ENCODE results near the gene P2RY8.
"Not testable (repeated sequence)": the region's sequence is repeated elsewhere in the genome, so short reads cannot be mapped to it uniquely, and the experiment has no call there.

The P2RY8 gene

GRCh38 chrX:1440506-1440905 lies 96.5 kb downstream of the P2RY8 start:
- DNase-seq: no peak

- DNase-seq: no peak
These were observed 101.6 kb downstream of the P2RY8 start for GRCh38 chrX:1435241-1435895.

- no peak for DNase-seq
These were observed 102.1 kb downstream of the P2RY8 start for GRCh38 chrX:1434871-1435240.

GRCh38 chrX:1433646-1434357 lies 103.2 kb downstream of the P2RY8 start:
- DNase-seq: no peak

GRCh38 chrX:1430451-1430850 lies 106.5 kb downstream of the P2RY8 start:
- DNase-seq: no peak

- no peak for DNase-seq
These were observed 109.2 kb downstream of the P2RY8 start for GRCh38 chrX:1427756-1428155.

- not testable (repeated sequence) for DNase-seq
These were observed 110.7 kb downstream of the P2RY8 start for GRCh38 chrX:1426321-1426720.

- DNase-seq: no peak
These were observed 111.6 kb downstream of the P2RY8 start for GRCh38 chrX:1425381-1425780.

GRCh38 chrX:1424147-1424851 lies 112.7 kb downstream of the P2RY8 start:
- no peak for DNase-seq

- DNase-seq: no peak
These were observed 113.8 kb downstream of the P2RY8 start for GRCh38 chrX:1423215-1423614.

GRCh38 chrX:1422135-1422465 lies 114.9 kb downstream of the P2RY8 start:
- no peak for DNase-seq

GRCh38 chrX:1421433-1422134 lies 115.4 kb downstream of the P2RY8 start:
- DNase-seq: no peak

- no peak for DNase-seq
These were observed 116.6 kb downstream of the P2RY8 start for GRCh38 chrX:1420371-1420770.

GRCh38 chrX:1419545-1420355 lies 117.2 kb downstream of the P2RY8 start:
- DNase-seq: no peak

- DNase-seq: no peak
These were observed 118.0 kb downstream of the P2RY8 start for GRCh38 chrX:1418901-1419544.

- no peak for DNase-seq
These were observed 118.8 kb downstream of the P2RY8 start for GRCh38 chrX:1417921-1418771.

GRCh38 chrX:1416965-1417760 lies 119.8 kb downstream of the P2RY8 start:
- DNase-seq: no peak

GRCh38 chrX:1416327-1416784 lies 120.6 kb downstream of the P2RY8 start:
- DNase-seq: no peak

All from cortex of kidney (tissue), 1 donor.